ENCODE data around the gene FLT3. TPM values are rescaled to one million over a fixed set of nuclear protein-coding genes. Genes with fewer than 3 reads are reported as not detected.

FLT3 gene
- total and polyA plus RNA-seq, 4 donors, result 0.14 to 0.84 (median 0.42) TPM

GRCh38 chr13:28055357-28055756 is 45.0 kb downstream of the FLT3 start (continued):
- TF ChIP-seq CTCF (IDR thresholded peaks at IDR 0.05; ENCODE audit: low read depth, low read length, missing input control) (no peak), FOXA2 (IDR thresholded peaks at IDR 0.05) (no peak), SP1 (IDR thresholded peaks at IDR 0.05) (no peak), YY1 (IDR thresholded peaks at IDR 0.05) (no peak)

- Histone ChIP-seq H3K9me3 (ENCODE audit: control insufficient read depth in 4 of 4, low read length in 3 of 4) (no peaks in the 10 kb centered on the region), H3K9ac (ENCODE audit: low read depth in 1 of 2, low read length in 2 of 2) (no peak overlapping the region), H3K4me1 (ENCODE audit: control insufficient read depth in 4 of 4, insufficient read depth in 4 of 4, low read length in 3 of 4) (peaks cover 0 to 2% (median under 1%) of the 10 kb centered on the region in 4 donors), H3K4me3 (ENCODE audit: low read depth in 1 of 3, low read length in 3 of 3) (no peak overlapping the region), H3K27me3 (ENCODE audit: control insufficient read depth in 4 of 4, insufficient read depth in 4 of 4, low read length in 3 of 4) (peaks cover 0 to 4% (median 0%) of the 10 kb centered on the region in 4 donors), H3K27ac (ENCODE audit: low read depth in 1 of 2, low read length in 2 of 2) (no peak overlapping the region), H3K36me3 (ENCODE audit: control insufficient read depth in 4 of 4, insufficient read depth in 3 of 4, low read depth in 1 of 4, low read length in 3 of 4) (no peaks in the 10 kb centered on the region)
- DNase-seq (ENCODE audit: low spot score), result no peak
- TF ChIP-seq ATF3 (IDR thresholded peaks at IDR 0.05) (no peak), FOXA2 (IDR thresholded peaks at IDR 0.05) (no peak), YY1 (IDR thresholded peaks at IDR 0.05) (no peak), NR2F2 (IDR thresholded peaks at IDR 0.05) (no peak), HNF4G (IDR thresholded peaks at IDR 0.05) (no peak), HNF4A (conservative IDR thresholded peaks at IDR 0.05) (no peak)
- TF ChIP-seq, protein P1, sequence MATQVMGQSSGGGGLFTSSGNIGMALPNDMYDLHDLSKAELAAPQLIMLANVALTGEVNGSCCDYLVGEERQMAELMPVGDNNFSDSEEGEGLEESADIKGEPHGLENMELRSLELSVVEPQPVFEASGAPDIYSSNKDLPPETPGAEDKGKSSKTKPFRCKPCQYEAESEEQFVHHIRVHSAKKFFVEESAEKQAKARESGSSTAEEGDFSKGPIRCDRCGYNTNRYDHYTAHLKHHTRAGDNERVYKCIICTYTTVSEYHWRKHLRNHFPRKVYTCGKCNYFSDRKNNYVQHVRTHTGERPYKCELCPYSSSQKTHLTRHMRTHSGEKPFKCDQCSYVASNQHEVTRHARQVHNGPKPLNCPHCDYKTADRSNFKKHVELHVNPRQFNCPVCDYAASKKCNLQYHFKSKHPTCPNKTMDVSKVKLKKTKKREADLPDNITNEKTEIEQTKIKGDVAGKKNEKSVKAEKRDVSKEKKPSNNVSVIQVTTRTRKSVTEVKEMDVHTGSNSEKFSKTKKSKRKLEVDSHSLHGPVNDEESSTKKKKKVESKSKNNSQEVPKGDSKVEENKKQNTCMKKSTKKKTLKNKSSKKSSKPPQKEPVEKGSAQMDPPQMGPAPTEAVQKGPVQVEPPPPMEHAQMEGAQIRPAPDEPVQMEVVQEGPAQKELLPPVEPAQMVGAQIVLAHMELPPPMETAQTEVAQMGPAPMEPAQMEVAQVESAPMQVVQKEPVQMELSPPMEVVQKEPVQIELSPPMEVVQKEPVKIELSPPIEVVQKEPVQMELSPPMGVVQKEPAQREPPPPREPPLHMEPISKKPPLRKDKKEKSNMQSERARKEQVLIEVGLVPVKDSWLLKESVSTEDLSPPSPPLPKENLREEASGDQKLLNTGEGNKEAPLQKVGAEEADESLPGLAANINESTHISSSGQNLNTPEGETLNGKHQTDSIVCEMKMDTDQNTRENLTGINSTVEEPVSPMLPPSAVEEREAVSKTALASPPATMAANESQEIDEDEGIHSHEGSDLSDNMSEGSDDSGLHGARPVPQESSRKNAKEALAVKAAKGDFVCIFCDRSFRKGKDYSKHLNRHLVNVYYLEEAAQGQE (IDR thresholded peaks at IDR 0.05), result no peak
Observed at GRCh38 chr13:28052945-28053344, 47.4 kb downstream of the FLT3 start.

DNA sequence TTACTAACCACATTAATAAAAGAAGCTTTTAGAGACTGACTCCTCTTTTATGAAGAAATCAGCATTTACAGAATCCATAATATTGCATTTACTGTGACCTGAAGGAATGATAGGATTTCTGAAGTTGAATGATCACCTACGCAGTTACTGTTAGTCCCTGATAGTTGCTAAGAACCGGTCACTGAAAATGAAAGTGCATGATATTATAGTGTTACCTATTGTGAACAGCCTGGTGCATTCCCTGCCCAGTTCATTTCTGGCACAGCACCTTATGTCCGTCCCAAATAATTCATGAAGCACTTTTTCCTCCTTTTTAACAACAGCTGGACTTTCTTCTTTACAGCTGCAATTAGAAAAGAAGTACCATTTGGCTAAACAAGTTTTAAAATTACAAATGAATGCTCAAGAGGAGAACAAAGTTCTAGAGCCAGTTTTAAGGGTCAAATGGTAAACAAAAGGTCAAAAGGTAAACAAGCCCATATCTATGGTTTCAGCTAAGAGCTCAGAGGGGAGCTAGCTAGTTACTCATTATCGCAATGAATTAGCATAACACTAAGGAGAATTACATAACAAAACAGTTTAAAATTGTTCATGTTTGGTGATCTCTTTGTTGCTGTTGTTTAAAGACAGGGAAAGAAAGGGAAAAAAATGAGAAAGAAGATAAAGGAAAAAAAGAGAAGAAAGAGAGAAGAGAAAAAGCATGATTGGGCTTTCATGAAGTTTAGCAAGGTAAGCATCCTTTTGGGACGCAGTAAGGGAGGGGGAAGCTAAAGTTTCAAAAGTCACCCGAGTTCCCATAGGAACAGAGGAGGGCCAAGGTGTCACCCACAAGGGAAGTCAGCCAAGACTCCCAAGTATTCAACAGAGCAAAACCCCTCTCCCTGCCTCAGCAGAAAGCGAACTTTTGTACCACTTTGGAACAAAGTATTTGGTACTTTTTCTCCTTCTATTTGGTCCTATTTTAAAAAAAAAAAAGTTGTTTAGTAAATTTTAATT is 50.2 kb downstream of the FLT3 start:
- 35% methylated on average over 7 of the region's 7 CpGs for WGBS
- H3K9me3 ChIP-seq (ENCODE audit: control insufficient read depth in 4 of 4, low read length in 3 of 4), result no peaks in the 10 kb centered on the region
- TF ChIP-seq, protein P1 (IDR thresholded peaks at IDR 0.05), result no peak
- TF ChIP-seq JUND (IDR thresholded peaks at IDR 0.05) (no peak), HNF4G (IDR thresholded peaks at IDR 0.05) (no peak), YY1 (IDR thresholded peaks at IDR 0.05) (no peak), CTCF (IDR thresholded peaks at IDR 0.05; ENCODE audit: low read depth, low read length, missing input control) (no peak), MAX (IDR thresholded peaks at IDR 0.05) (no peak), GABPA (IDR thresholded peaks at IDR 0.05 in 1 of 2, conservative IDR thresholded peaks at IDR 0.05 in 1 of 2) (no peak), HNF4A (conservative IDR thresholded peaks at IDR 0.05) (no peak), RXRA (IDR thresholded peaks at IDR 0.05) (no peak), EGR1 (IDR thresholded peaks at IDR 0.05; ENCODE audit: low read depth in 2 of 2) (no peak), SP1 (IDR thresholded peaks at IDR 0.05) (no peak)

More for the DNA sequence above, 50.2 kb downstream of the FLT3 start:
- Histone ChIP-seq H3K9ac (ENCODE audit: low read depth in 1 of 2, low read length in 2 of 2) (peak overlapping the region in 1 of 2 donors; percentile 21), H3K27ac (ENCODE audit: low read depth in 1 of 2, low read length in 2 of 2) (no peak overlapping the region), H3K36me3 (ENCODE audit: control insufficient read depth in 4 of 4, insufficient read depth in 3 of 4, low read depth in 1 of 4, low read length in 3 of 4) (no peaks in the 10 kb centered on the region), H3K4me1 (ENCODE audit: control insufficient read depth in 4 of 4, insufficient read depth in 4 of 4, low read length in 3 of 4) (peaks cover 0 to 2% (median under 1%) of the 10 kb centered on the region in 4 donors), H3K4me3 (ENCODE audit: low read depth in 1 of 3, low read length in 3 of 3) (no peak overlapping the region), H3K27me3 (ENCODE audit: control insufficient read depth in 4 of 4, insufficient read depth in 4 of 4, low read length in 3 of 4) (peaks cover 0 to 4% (median 0%) of the 10 kb centered on the region in 4 donors)
- no peak for DNase-seq (ENCODE audit: low spot score)

Measured in liver (tissue), 9 donors.